Hepatocyte (in vitro differentiated cells): ENCODE data around the gene FFAR3. TPM values are rescaled to one million over a fixed set of nuclear protein-coding genes. Genes with fewer than 3 reads are reported as not detected.

Source experiments
- DNase-seq: peaks from one replicate; pipeline ENCODE4 v3.0.0-alpha.2; 2016; ENCODE audit warnings: low spot score
- H2AFZ ChIP-seq: fragments of 200-600 bp; sonication (generic); 2 replicates; pipeline ENCODE4 v1.6.0; 2016; ENCODE audit warnings: antibody characterized with exemption, mild to moderate bottlenecking
- H3K27ac ChIP-seq: fragments of 200-600 bp; sonication (generic); 2 replicates; pipeline ENCODE4 v1.5.1; 2016; ENCODE audit warnings: mild to moderate bottlenecking
- H3K27me3 ChIP-seq: fragments of 200-600 bp; sonication (generic); 2 replicates; pipeline ENCODE4 v1.6.1; 2016
- H3K36me3 ChIP-seq: fragments of 200-600 bp; sonication (generic); replicated peaks from 2 replicates; pipeline ENCODE4 v1.5.1; 2016; ENCODE audit warnings: low read depth; ENCODE audit not compliant: insufficient read depth
- H3K4me1 ChIP-seq: fragments of 200-600 bp; sonication (generic); 2 replicates; pipeline ENCODE4 v1.5.1; 2016; ENCODE audit warnings: mild to moderate bottlenecking, moderate library complexity; ENCODE audit not compliant: insufficient read depth
- H3K4me2 ChIP-seq: fragments of 200-600 bp; sonication (generic); 2 replicates; pipeline ENCODE4 v1.6.0; 2016
- H3K4me3 ChIP-seq: fragments of 200-600 bp; sonication (generic); 2 replicates; pipeline ENCODE4 v1.5.1; 2016; ENCODE audit warnings: mild to moderate bottlenecking
- H3K79me2 ChIP-seq: fragments of 200-600 bp; sonication (generic); 2 replicates; pipeline ENCODE4 v1.6.0; 2017; ENCODE audit warnings: mild to moderate bottlenecking
- H3K9me2 ChIP-seq: fragments of 200-600 bp; sonication (generic); replicated peaks from 2 replicates; pipeline ENCODE4 v1.6.0; 2017; ENCODE audit warnings: mild to moderate bottlenecking; ENCODE audit not compliant: insufficient read depth
- H3K9me3 ChIP-seq: fragments of 200-600 bp; sonication (generic); 2 replicates; pipeline ENCODE4 v1.5.1; 2016; ENCODE audit warnings: low read depth, mild to moderate bottlenecking
- H4K20me1 ChIP-seq: fragments of 200-600 bp; sonication (generic); 2 replicates; pipeline ENCODE4 v1.6.0; 2016; ENCODE audit warnings: mild to moderate bottlenecking; ENCODE audit not compliant: insufficient read depth, poor library complexity, severe bottlenecking
- CTCF ChIP-seq: fragments of 200-600 bp; sonication (generic); IDR thresholded peaks from 2 replicates; pipeline ENCODE4 v1.5.1; 2016; ENCODE audit warnings: antibody characterized with exemption, mild to moderate bottlenecking; ENCODE audit not compliant: poor library complexity
- EZH2 ChIP-seq: fragments of 200-600 bp; sonication (generic); IDR thresholded peaks from 2 replicates; pipeline ENCODE4 v1.6.1; 2016; ENCODE audit warnings: antibody characterized with exemption, mild to moderate bottlenecking, borderline replicate concordance
- EZH2phosphoT487 ChIP-seq: fragments of 200-600 bp; sonication (generic); IDR thresholded peaks from one replicate; pipeline ENCODE4 v1.6.1; 2018; ENCODE audit warnings: antibody characterized with exemption, mild to moderate bottlenecking, low read depth, moderate library complexity; ENCODE audit not compliant: unreplicated experiment, severe bottlenecking
- WGBS: methylation state at CpG from one replicate; pipeline ENCODE4 v1.1.6; 2016; ENCODE audit warnings: low lambda C conversion rate; ENCODE audit errors: missing lambda C conversion rate; 5-methylcytosine and 5-hydroxymethylcytosine counted together
- polyA plus RNA-seq: library from polyadenylated mRNA; unstranded; fragments of >200 nt; fragmentation: Nextera tagmentation; extraction: Ambion mirVana; gene quantifications from 2 replicates; pipeline ENCODE4 v1.2.1, GENCODE V29; 2016
- total RNA-seq: library from RNA; depleted of rRNA; stranded (reverse); fragments of >200 nt; gene quantifications from 2 replicates; pipeline ENCODE4 v1.2.3, GENCODE V29; 2014

Gene FFAR3
- total and polyA plus RNA-seq, 2 experiments from 2014 or later = 0.80 TPM; not detected in 1

GRCh38 chr19:35329323-35329722, 28.9 kb upstream of the FFAR3 start:
- Histone ChIP-seq H4K20me1 (no peaks in the 10 kb centered on the region), H3K79me2 (no peaks in the 10 kb centered on the region), H2AFZ (no peak overlapping the region), H3K36me3 (no peaks in the 10 kb centered on the region), H3K9me2 (no peaks in the 10 kb centered on the region), H3K4me3 (no peak overlapping the region), H3K27me3 (no peaks in the 10 kb centered on the region), H3K9me3 (no peaks in the 10 kb centered on the region), H3K4me1 (no peaks in the 10 kb centered on the region), H3K4me2 (no peak overlapping the region), H3K27ac (no peak overlapping the region)
- DNase-seq = no peak
- WGBS = 82% methylated on average over 4 of the region's 4 CpGs
- no peak for TF ChIP-seq CTCF
- TF ChIP-seq EZH2phosphoT487 = no peak
- TF ChIP-seq EZH2 = no peak

DNA sequence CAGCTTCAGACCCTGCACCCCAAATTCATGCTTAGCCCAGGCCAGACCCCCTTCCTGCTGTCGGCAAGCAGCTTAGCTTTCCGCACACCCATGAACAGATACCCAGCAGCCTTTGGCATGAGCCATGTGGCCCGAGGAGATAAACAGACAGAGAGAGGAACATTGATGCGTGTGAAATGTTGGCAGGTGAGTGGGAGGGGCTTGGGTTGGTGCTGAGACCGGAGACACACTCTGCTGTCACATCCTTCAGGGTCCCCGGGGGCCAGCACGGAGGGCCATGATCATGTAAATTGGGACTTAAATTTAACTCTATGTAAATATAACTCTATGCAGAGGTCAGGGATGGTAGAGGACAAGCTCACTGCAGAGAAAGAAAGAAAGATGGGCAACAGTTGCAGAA, 27.8 kb upstream of the FFAR3 start:
- H2AFZ ChIP-seq = no peak overlapping the region
- H3K4me3 ChIP-seq = no peak overlapping the region
- no peaks in the 10 kb centered on the region for H4K20me1 ChIP-seq
- H3K4me1 ChIP-seq = no peaks in the 10 kb centered on the region
- H3K4me2 ChIP-seq = no peak overlapping the region
- H3K9me3 ChIP-seq = no peaks in the 10 kb centered on the region
- H3K9me2 ChIP-seq = no peaks in the 10 kb centered on the region
- H3K79me2 ChIP-seq = no peaks in the 10 kb centered on the region
- no peak for TF ChIP-seq EZH2
- TF ChIP-seq EZH2phosphoT487 = no peak
- no peak for TF ChIP-seq CTCF
- no peak for DNase-seq
- H3K27me3 ChIP-seq = no peaks in the 10 kb centered on the region
- H3K36me3 ChIP-seq = no peaks in the 10 kb centered on the region
- 73% methylated on average over 7 of the region's 7 CpGs for WGBS
- no peak overlapping the region for H3K27ac ChIP-seq

DNA sequence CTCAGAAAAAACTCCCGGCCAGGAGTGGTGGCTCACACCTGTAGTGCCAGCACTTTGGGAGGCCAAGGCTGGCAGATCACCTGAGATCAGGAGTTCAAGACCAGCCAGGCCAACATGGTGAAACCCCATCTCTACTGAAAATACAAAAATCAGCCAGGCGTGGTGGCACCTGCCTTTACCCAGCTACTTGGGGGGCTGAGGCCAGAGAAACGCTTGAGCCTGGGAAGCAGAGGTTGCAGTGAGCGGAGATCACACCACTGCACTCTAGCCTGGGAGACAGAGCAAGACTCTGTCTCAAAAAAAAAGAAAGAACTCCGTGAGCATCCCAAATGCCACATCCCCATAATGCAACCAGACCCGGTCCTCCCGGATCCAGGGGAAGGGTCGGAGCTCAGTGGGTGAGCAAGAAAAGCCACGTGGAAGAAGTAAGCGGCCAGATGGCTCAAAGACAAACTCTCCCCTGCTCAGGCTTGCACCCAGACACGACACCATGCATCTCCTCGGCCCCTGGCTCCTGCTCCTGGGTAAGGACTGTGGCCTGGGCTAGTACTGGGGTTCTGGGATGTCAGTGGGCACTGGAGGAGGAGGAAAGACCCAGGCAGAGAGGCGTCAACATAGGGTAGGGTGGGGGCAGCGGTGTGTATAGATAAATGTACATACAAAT, 26.6 kb upstream of the FFAR3 start:
- Histone ChIP-seq H3K4me1 (no peaks in the 10 kb centered on the region), H3K9me2 (no peaks in the 10 kb centered on the region), H3K79me2 (no peaks in the 10 kb centered on the region), H3K9me3 (no peaks in the 10 kb centered on the region), H2AFZ (no peak overlapping the region), H3K4me3 (no peak overlapping the region), H4K20me1 (no peaks in the 10 kb centered on the region), H3K27me3 (no peaks in the 10 kb centered on the region), H3K36me3 (no peaks in the 10 kb centered on the region), H3K27ac (no peak overlapping the region), H3K4me2 (no peak overlapping the region)
- no peak for TF ChIP-seq EZH2
- no peak for TF ChIP-seq EZH2phosphoT487
- TF ChIP-seq CTCF = no peak
- DNase-seq = no peak
- WGBS = 90% methylated on average over 14 of the region's 14 CpGs
